Measurements from ENCODE around the gene ZNF205. TPM values are rescaled to one million over a fixed set of nuclear protein-coding genes. Genes with fewer than 3 reads are reported as not detected.
A peak's percentile ranks its signal among the peaks of the same experiment; 100 is the strongest.
"Not testable (repeated sequence)": the region's sequence is repeated elsewhere in the genome, so short reads cannot be mapped to it uniquely, and the experiment has no call there.

The ZNF205 gene
- polyA plus RNA-seq, 3 donors: 1.0 to 6.7 (median 1.3) TPM

DNA sequence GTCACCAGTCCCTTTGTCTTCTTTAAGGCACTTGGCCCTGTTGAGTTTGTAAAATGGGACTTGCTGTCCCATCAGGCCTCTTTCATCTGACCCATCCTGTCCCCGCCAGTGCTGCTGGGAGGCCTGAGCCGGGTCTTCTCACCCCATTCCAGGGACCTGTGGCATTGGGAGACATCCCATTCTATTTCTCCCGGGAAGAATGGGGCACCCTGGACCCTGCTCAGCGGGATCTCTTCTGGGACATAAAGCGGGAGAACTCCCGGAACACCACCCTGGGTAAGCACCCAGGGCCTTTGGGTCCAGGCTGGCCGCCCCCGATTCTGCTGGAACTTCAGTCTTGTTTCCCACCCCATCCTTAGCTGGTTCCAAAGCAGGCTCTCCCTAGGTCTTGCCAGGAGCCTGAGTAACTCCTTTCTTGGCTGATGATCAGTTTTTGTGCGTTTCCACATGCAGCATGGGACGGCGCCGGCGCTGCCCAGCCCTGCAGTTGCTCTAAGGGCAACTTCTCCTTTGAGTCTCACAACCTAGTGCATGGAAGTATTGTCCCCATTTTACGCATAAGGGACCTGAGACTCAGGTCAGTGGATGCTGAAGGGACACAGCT is 26.5 kb downstream of the ZNF205 start:
- H3K4me3 Mint-ChIP-seq: peak overlapping the region in 1 of 2 donors; percentile 35
- Histone ChIP-seq H3K36me3 (replicated peaks in 1 of 2; ENCODE audit: control insufficient read depth in 1 of 2, insufficient read depth in 2 of 2, low read length in 2 of 2) (peaks cover 42 to 64% of the 10 kb centered on the region in 2 donors), H3K27ac (ENCODE audit: low read depth in 1 of 2, low read length in 2 of 2) (no peak overlapping the region), H3K79me2 (ENCODE audit: insufficient read depth, low read length) (peaks cover 26% of the 10 kb centered on the region), H2AFZ (ENCODE audit: insufficient read depth, low read depth, low read length, poor library complexity, severe bottlenecking) (no peak overlapping the region), H3K4me2 (replicated peaks; ENCODE audit: extremely low read depth, low read length, poor library complexity, severe bottlenecking) (no peak overlapping the region), H3K4me1 (ENCODE audit: control insufficient read depth in 1 of 2, insufficient read depth in 2 of 2, low read length in 2 of 2) (peaks cover 14 to 19% of the 10 kb centered on the region in 2 donors), H3K4me3 (replicated peaks in 1 of 3; ENCODE audit: low read depth in 2 of 3, low read length in 3 of 3) (no peak overlapping the region), H4K20me1 (ENCODE audit: insufficient read depth, low read length) (peaks cover 4% of the 10 kb centered on the region), H3K27me3 (ENCODE audit: control insufficient read depth in 2 of 2, insufficient read depth in 2 of 2, low read length in 2 of 2) (no peaks in the 10 kb centered on the region), H3K9me3 (replicated peaks in 1 of 2; ENCODE audit: control insufficient read depth in 1 of 2, insufficient read depth in 1 of 2, low read length in 2 of 2) (no peaks in the 10 kb centered on the region), H3K9ac (ENCODE audit: insufficient read depth, low read length, poor library complexity, severe bottlenecking) (no peak overlapping the region)
- intact Hi-C loops (cut with micrococcal nuclease): no loop called here
- H3K4me1 Mint-ChIP-seq: peaks cover 17% of the 10 kb centered on the region
- peaks cover 2 to 3% (median 2%) of the 10 kb centered on the region in 3 donors for H3K27me3 Mint-ChIP-seq (ENCODE audit: low read depth in 3 of 3)
- peaks cover 47 to 63% of the 10 kb centered on the region in 2 donors for H3K36me3 Mint-ChIP-seq
- H3K27ac Mint-ChIP-seq: peak overlapping the region in 2 of 7 donors; percentile 46 to 62
- TF ChIP-seq, protein P1, sequence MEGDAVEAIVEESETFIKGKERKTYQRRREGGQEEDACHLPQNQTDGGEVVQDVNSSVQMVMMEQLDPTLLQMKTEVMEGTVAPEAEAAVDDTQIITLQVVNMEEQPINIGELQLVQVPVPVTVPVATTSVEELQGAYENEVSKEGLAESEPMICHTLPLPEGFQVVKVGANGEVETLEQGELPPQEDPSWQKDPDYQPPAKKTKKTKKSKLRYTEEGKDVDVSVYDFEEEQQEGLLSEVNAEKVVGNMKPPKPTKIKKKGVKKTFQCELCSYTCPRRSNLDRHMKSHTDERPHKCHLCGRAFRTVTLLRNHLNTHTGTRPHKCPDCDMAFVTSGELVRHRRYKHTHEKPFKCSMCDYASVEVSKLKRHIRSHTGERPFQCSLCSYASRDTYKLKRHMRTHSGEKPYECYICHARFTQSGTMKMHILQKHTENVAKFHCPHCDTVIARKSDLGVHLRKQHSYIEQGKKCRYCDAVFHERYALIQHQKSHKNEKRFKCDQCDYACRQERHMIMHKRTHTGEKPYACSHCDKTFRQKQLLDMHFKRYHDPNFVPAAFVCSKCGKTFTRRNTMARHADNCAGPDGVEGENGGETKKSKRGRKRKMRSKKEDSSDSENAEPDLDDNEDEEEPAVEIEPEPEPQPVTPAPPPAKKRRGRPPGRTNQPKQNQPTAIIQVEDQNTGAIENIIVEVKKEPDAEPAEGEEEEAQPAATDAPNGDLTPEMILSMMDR (IDR thresholded peaks at IDR 0.05): no peak
- DNase-seq: no peak
- WGBS (ENCODE audit: insufficient coverage): 97% methylated on average over 13 of the region's 14 CpGs
- H3K9me3 Mint-ChIP-seq: no peaks in the 10 kb centered on the region

DNA sequence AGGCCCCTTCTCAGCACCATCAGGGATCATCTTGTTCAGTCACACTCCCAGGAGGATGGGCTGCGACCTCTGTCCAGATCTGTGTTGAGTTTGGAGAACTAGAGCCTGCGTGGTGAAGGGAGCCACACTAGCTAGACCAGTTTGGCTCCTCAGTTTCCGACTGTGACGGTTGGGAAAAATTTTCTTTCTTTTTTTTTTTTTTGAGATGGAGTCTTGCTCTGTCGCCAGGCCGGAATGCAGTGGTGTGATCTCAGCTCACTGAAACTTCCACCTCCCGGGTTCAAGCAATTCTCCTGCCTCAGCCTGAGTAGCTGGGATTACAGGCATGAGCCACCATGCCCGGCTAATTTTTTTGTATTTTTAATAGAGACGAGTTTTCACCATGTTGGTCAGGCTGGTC is 27.2 kb downstream of the ZNF205 start:
- H2AFZ ChIP-seq (ENCODE audit: insufficient read depth, low read depth, low read length, poor library complexity, severe bottlenecking); H3K9me3 ChIP-seq (replicated peaks in 1 of 2; ENCODE audit: control insufficient read depth in 1 of 2, insufficient read depth in 1 of 2, low read length in 2 of 2); H3K27ac Mint-ChIP-seq; intact Hi-C loops (cut with micrococcal nuclease); H3K9me3 Mint-ChIP-seq; H3K27me3 Mint-ChIP-seq (ENCODE audit: low read depth in 3 of 3); H3K9ac ChIP-seq (ENCODE audit: insufficient read depth, low read length, poor library complexity, severe bottlenecking); H3K4me2 ChIP-seq (replicated peaks; ENCODE audit: extremely low read depth, low read length, poor library complexity, severe bottlenecking); H4K20me1 ChIP-seq (ENCODE audit: insufficient read depth, low read length); H3K4me3 Mint-ChIP-seq; H3K4me3 ChIP-seq (replicated peaks in 1 of 3; ENCODE audit: low read depth in 2 of 3, low read length in 3 of 3); H3K27ac ChIP-seq (ENCODE audit: low read depth in 1 of 2, low read length in 2 of 2); H3K27me3 ChIP-seq (ENCODE audit: control insufficient read depth in 2 of 2, insufficient read depth in 2 of 2, low read length in 2 of 2); DNase-seq: not testable (repeated sequence)
- Mint-ChIP-seq H3K36me3 (peaks cover 47 to 63% of the 10 kb centered on the region in 2 donors), H3K4me1 (peaks cover 13% of the 10 kb centered on the region)
- peaks cover 42 to 64% of the 10 kb centered on the region in 2 donors for H3K36me3 ChIP-seq (replicated peaks in 1 of 2; ENCODE audit: control insufficient read depth in 1 of 2, insufficient read depth in 2 of 2, low read length in 2 of 2)
- 100% methylated on average over 4 of the region's 9 CpGs for WGBS (ENCODE audit: insufficient coverage)
- H3K79me2 ChIP-seq (ENCODE audit: insufficient read depth, low read length): peaks cover 19% of the 10 kb centered on the region
- H3K4me1 ChIP-seq (ENCODE audit: control insufficient read depth in 1 of 2, insufficient read depth in 2 of 2, low read length in 2 of 2): peaks cover 9 to 13% of the 10 kb centered on the region in 2 donors
